ENCODE results near the gene LYST.
"Not testable (repeated sequence)": the region's sequence is repeated elsewhere in the genome, so short reads cannot be mapped to it uniquely, and the experiment has no call there.

The LYST gene

DNA sequence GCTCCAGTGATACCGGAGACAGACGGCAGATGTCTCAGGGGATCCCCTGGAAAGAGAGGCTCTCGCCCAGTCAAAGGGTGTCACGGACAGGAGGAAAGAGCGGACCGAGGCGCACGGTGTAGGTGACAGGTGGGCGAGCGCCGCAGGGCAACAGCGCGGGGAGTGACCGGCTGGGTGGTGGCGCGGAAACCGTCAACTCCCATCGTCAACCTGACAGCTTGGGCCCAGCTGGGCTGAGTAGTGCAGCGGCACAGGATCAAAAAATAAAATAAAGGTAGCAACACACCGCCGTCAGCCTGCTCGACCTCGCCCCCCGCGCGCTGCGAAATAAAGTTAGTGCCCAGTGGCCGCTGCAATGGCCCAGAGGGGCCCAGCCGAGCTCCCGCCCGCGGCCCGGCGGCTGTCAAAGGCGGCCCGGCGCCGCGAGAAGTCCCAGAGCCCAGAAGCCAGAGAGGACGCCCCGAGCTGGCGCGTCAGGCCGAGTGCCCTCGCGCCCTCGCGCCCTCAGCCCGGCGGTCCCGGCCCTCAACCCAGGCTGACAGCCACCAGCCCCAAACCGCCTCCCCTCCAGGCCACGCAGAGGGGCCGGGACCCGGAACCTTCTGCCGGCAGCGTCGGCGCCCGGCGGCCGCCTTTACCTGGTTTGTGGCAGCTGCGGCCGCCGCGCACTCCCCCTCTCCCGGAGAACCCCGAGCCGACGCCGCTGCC, at the start of gene LYST:
Gene LYST (minus strand): TSS at position 702 of the 708 bp plus-strand sequence. CDS start 36,489 bp downstream, outside the sequence.
- DNase-seq (ENCODE audit: low read depth in 3 of 3): peak in 2 of 3 experiments; percentile 32 to 35

- DNase-seq (ENCODE audit: low read depth in 3 of 3): not testable (repeated sequence)
Measured at GRCh38 chr1:235915489-235915888, 48.8 kb upstream of the LYST start.

GRCh38 chr1:235913311-235913710, 46.6 kb upstream of the LYST start:
- no peak for DNase-seq (ENCODE audit: low read depth in 3 of 3)

- no peak for DNase-seq (ENCODE audit: low read depth in 3 of 3)
Measured at GRCh38 chr1:235911876-235912275, 45.2 kb upstream of the LYST start.

GRCh38 chr1:235911300-235911662, 44.6 kb upstream of the LYST start:
- DNase-seq (ENCODE audit: low read depth in 3 of 3): no peak

DNA sequence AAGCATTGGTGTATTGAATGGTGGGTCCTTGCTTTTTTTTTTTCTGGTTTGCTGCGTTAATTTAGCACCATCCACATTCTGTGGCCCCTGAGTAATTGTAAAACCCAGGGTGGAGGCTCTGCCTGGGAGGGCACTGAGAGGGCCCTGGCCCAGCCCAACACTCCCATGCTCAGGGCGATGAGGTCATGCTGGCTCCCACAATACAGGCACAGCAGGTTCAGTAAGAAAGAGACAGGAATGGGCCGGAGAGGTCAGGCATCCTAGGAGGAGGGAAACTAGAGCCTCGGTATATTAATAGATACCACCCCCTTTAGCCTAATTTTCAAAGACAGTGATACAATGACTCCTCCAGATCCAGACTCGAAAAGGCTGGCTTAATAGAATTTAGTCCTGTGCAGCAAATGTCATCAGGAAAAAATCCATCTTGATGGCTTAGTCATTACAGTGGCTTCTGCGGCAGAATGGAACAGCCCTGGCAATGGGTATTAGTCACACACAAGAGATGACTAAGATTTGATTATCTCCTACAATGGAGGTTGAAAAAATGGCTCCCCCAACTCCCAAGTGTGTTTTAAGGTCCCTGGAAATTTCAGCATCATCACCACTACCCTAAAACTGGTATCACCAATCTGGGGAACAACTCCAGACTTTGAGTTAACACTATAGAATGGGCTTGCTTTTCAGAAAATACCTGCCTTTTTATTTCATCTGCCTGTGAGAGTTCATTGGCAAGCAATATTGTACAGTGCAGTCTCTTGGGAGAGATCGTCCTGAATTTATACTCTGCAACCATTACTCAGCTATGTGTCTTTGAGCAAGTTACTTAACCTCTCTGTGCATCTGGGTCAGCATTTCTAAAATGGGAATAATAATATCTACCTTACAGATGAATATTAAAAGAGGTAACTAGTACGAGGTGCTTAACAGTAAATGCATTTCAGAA, 43.9 kb upstream of the LYST start:
- DNase-seq (ENCODE audit: low read depth in 3 of 3): peak in 1 of 3 experiments; percentile 14

- DNase-seq (ENCODE audit: low read depth in 3 of 3): no peak
Measured at GRCh38 chr1:235908742-235909520, 42.2 kb upstream of the LYST start.

DNA sequence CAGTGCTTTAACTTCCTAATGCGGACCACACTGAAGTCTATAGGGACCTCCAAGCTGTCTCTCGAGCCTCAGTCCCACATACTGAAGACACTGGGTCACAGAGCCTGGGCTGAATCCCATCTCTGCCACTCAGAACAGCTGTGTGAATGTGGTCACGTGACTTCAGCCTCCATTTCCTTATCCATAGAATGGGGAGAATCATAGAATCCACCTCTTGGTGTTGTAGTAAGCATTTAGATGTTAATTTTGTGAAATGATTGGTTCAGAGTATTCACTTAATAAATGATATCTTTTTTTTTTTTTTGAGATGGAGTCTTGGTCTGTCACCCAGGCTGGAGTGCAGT, 41.2 kb upstream of the LYST start:
- no peak for DNase-seq (ENCODE audit: low read depth in 3 of 3)

DNA sequence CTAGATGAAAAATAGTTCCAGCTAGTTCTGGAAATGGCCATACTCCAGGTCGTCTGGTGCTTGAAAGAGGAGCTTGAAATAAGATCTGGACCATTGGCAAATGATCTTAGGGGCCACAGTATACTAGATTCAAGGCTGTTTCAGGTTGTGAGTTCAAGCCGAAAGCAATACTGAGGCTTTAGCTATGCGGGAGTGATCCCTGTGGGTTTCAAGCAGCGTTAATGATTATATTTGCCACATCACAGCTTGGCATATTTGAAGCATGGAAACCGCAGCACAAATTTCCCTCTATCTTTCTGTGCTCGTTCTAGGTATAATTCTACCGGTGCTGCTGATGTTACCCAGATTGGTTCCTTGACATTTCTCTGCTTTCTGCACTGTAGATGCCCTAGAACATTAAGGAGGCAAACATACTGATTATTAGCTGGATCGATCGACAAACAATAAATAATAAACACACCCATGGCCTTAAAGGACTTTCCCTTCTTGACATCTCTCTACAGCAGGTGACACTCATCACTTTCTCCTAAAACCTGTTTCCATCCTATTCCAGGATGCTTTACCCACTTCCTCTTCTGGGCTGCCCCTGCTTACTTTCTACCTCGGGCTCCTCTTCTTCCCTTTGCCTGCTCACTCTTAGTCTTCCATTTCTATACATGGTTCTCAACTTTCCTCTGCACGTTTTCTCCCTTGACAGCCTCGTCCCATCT, 40.6 kb upstream of the LYST start:
- DNase-seq (ENCODE audit: low read depth in 3 of 3): no peak

DNA sequence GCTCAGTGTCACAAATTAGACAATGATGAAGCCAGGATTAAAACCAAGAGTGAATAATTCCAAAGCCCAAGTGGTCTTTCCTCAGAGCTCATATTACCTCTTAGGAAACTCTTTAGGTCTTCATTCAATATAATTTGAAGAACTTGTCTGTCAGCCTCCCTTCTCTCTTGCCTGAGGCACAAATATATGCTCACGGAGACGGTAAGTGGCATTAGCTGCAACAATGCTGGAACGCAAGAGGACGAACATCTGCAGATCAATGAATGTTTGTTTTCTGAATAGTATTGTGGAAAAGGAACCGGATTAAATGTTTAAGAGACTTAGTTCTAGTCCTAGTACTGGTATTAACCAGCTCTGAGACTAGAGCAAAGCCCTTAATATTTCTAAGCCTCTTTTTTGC, 39.7 kb upstream of the LYST start:
- no peak for DNase-seq (ENCODE audit: low read depth in 3 of 3)

GRCh38 chr1:235903809-235904208, 37.1 kb upstream of the LYST start:
- DNase-seq (ENCODE audit: low read depth in 3 of 3): not testable (repeated sequence)

DNA sequence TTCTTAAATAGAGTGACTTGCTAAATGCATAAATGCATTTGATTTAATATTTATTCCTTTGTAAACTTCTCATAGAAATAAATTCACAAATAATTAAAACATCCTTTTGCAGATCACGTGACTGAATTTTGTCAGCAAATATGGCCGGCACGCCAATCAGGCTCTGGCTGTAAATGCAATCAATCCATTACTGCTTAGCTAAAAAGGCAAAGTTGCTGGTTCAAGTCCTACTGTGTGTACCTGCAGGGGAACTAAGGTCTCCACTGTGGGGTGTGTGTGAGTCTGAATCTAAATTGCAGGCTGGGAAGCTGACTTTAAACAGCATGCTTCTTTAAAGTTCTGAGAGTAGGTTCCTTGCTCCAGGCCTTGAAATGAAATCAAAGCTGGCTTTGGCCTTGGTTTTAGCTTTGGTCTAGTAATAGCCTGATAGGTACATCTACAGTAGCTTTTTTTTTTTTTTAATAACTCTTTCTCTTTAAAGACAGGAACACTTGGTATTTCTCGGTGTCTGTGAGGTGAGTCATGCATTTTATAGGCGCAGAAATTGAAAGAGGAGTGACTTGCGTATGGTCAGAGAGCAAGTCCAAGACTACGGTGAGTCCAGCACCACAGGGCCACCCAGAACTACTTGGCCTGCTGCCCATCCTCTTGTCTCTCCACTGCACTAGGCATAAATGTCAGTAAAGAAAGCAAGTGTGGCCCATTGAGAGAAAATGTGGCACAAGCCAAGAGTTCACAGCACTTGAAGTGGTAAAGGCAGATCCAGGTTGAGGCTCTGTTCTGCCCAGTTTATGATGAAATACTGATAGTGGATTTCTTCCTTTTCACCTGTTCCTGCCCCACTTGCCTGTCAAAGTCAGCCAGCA, 36.2 kb upstream of the LYST start:
- no peak for DNase-seq (ENCODE audit: low read depth in 3 of 3)

GRCh38 chr1:235901461-235901860, 34.8 kb upstream of the LYST start:
- no peak for DNase-seq (ENCODE audit: low read depth in 3 of 3)

DNA sequence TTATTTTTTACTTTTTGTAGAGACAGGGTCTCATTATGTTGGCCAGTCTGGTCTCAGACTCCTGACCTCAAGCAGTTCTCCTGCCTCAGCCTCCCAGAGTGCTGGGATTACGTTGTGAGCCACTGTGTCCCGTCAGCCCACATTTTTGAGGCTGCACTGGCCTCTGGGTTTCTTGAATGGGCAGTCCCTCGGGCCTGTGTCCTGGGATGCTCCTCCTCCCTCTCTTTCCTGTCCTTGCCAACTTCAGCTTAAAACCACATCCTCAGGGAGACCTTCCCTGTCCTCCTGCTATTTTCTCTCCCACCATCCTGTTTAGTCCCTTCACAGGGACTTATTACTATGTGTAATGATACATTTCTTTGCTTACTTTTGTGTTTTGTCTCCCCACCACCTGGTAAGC, 31.4 kb upstream of the LYST start:
- no peak for DNase-seq (ENCODE audit: low read depth in 3 of 3)

DNA sequence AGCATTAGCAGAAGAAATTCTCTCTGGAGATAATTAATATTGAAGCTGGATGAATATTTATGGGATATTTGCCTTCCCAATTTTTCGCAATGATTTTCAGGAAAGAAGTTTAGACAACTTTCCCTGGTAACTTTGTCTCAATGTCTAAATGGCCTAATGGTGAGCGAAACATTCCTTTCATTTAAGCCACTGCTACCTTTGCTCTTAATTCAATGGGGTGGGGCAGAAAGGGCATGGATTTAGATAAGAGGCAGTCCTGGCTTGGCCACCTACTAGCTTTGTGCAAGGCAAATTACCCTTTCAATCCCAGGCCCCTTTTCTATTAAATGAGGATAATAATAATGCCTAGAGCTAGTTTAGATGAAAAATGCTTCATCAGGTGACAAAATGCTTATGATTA, 27.1 kb upstream of the LYST start:
- DNase-seq (ENCODE audit: low read depth in 3 of 3): no peak

DNA sequence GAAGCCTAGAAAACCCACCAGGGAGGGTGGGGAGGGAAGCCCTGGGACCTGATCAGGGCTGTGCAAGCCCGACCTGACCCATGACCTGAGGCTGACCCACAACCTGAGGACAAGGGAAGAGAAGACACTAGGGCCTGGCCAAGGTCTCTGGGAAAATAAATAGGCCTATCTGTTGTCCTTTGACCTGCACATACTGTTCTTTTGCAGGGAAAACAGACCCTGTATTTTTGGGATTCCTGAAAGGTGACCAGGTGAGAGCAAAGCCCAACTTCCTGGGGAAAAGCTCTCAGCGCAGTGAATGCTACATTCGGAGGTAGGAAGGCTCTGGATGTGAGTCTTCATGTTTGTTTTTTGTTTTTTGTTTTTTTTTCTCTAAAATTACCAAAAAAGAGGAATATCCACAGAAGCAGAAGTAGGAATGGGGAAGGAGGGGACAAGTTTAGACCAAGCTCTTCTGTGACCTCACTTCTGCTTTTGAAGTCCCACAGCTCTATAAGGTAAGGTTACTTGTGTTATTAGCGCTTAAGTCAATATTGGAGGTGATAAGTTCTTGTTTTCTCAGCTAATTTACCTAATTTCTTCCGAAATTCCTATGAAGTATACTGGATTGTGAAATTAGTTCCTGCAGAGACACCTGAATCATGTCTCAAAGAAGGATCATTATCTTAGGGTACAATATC, 26.2 kb upstream of the LYST start:
- DNase-seq (ENCODE audit: low read depth in 3 of 3): no peak

- DNase-seq (ENCODE audit: low read depth in 3 of 3): no peak
Measured at GRCh38 chr1:235892202-235892601, 25.5 kb upstream of the LYST start.

DNA sequence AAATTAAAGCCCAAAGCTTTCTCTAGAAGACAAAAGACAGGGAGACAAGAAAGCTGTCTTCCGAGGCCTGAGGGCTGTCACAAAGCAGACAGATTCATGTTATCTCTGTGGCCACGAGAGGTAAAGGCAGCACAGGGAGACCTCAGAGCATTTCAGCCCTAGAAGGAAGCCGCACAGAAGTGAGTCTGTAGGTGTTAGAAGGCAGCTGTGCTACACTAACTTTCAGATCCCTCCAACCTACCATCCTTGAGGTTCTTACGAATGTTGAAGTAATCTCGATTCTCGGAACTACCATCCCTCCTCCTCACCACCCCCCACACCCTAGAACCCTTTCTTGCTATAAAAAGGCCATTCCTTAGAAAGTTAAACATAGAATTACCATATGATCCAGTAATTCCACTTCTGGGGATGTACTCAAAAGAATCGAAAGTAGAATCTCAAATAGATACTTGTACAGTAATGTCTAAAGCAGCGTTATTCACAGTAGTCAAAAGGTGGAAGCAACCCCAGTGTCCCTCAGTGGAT, 21.5 kb upstream of the LYST start:
- DNase-seq (ENCODE audit: low read depth in 3 of 3): peak in 2 of 3 experiments; percentile 34 to 55

DNA sequence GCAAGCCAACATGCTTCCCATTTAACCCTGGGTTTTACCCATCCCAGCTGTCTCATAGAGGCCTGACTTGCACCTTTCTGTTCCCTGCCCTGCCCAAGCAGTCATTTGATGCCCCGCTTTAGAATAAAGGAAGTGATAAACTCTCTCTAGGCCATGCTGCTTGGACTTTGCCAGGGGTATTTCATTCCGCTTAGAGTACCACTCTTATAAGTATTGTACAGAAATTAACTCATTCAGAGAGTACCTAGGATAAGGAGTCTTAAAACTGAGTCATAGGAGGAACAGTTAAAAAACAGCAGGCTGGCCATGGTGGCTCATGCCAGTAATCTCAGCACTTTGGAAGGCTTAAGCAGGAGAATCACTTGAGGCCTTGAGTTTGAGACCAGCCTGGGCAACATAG, 21.0 kb upstream of the LYST start:
- DNase-seq (ENCODE audit: low read depth in 3 of 3): no peak

All from stimulated activated CD4-positive, alpha-beta T cell treated with anti-CD3 and anti-CD28 coated beads, TNF-alpha, amount 100 ng/mL, for 4 hours (primary cell).